ENCODE results near the gene MGMT. TPM values are rescaled to one million over a fixed set of nuclear protein-coding genes. Genes with fewer than 3 reads are reported as not detected.

The MGMT gene
- total RNA-seq, 1 experiment from 2014 or later = 21.2 TPM

GRCh38 chr10:129506101-129506797 is 39.2 kb downstream of the MGMT start:
- no peak for TF ChIP-seq CTCF (conservative IDR thresholded peaks at IDR 0.05)
- no peak for TF ChIP-seq EZH2 (IDR thresholded peaks at IDR 0.05; ENCODE audit: low read depth)
- Histone ChIP-seq H2AFZ (no peak overlapping the region), H3F3A (ENCODE audit: insufficient read depth, low read depth) (no peaks in the 10 kb centered on the region), H3K27ac (no peak overlapping the region), H3K4me3 (no peak overlapping the region), H3K9me3 (ENCODE audit: insufficient read depth, low read depth) (no peaks in the 10 kb centered on the region), H3K36me3 (ENCODE audit: low read depth) (no peaks in the 10 kb centered on the region), H4K20me1 (ENCODE audit: insufficient read depth) (no peaks in the 10 kb centered on the region), H3K4me1 (replicated peaks; ENCODE audit: insufficient read depth) (no peaks in the 10 kb centered on the region), H3K4me2 (no peak overlapping the region), H3K79me2 (ENCODE audit: low read depth) (no peaks in the 10 kb centered on the region), H3K27me3 (ENCODE audit: insufficient read depth, low read depth) (no peaks in the 10 kb centered on the region), H3K9me2 (ENCODE audit: insufficient read depth) (no peaks in the 10 kb centered on the region)
- ChIA-PET CTCF (no interaction called here), POLR2A (ENCODE audit: unreplicated experiment) (no interaction called here)
- no TSS peak for BruUV-seq (replicated peaks)
- no peak for DNase-seq
- intact Hi-C loops (cut with micrococcal nuclease; ENCODE audit: unreplicated experiment) = no loop called here

DNA sequence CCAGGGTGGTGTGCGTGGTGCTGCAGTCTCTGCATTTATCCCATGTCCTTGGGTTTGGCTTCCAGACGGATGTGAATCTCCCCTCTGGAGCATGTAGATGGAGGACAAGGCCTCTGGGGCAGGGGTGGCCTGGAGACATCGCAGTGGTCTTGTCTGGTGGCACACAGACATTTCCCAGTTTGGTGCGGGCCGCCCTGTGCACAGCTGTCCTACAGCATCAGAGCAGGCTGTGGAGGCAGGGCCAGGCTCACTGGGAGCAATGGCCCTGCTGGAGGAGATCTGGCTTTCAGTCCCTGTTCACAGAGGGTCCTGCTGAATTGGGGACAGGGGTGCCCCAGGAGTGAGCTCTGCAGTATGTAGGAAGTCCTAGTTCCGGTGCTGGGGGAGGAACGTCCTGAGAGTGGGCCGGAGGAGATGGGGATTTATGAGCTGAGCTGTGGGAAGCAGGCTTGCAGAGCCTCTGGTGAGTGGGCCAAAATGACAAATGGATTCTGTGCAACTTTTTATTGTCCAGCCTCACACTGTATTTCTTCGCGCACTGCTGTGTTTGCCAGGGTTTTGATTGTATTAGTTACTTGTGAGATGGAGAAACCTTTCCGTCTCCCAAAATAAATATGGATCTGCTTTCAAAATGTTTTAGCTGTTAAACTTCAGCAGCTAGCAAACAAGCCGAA is 40.3 kb downstream of the MGMT start:
- H4K20me1 ChIP-seq (ENCODE audit: insufficient read depth) = no peaks in the 10 kb centered on the region
- ChIA-PET CTCF (no interaction called here), POLR2A (ENCODE audit: unreplicated experiment) (no interaction called here)
- TF ChIP-seq CTCF (conservative IDR thresholded peaks at IDR 0.05) (no peak), EZH2 (IDR thresholded peaks at IDR 0.05; ENCODE audit: low read depth) (no peak)
- no peak for DNase-seq
- no peaks in the 10 kb centered on the region for H3K4me1 ChIP-seq (replicated peaks; ENCODE audit: insufficient read depth)
- H3K4me3 ChIP-seq = no peak overlapping the region
- intact Hi-C loops (cut with micrococcal nuclease; ENCODE audit: unreplicated experiment) = no loop called here
- no peaks in the 10 kb centered on the region for H3K79me2 ChIP-seq (ENCODE audit: low read depth)
- H2AFZ ChIP-seq = no peak overlapping the region
- H3K27me3 ChIP-seq (ENCODE audit: insufficient read depth, low read depth) = no peaks in the 10 kb centered on the region
- no peaks in the 10 kb centered on the region for H3K36me3 ChIP-seq (ENCODE audit: low read depth)
- BruUV-seq (replicated peaks) = no TSS peak
- H3K4me2 ChIP-seq = no peak overlapping the region
- no peaks in the 10 kb centered on the region for H3K9me3 ChIP-seq (ENCODE audit: insufficient read depth, low read depth)
- H3K9me2 ChIP-seq (ENCODE audit: insufficient read depth) = no peaks in the 10 kb centered on the region
- H3F3A ChIP-seq (ENCODE audit: insufficient read depth, low read depth) = no peaks in the 10 kb centered on the region
- no peak overlapping the region for H3K27ac ChIP-seq

GRCh38 chr10:129509155-129509554 is 42.1 kb downstream of the MGMT start:
- DNase-seq = no peak
- Histone ChIP-seq H3K79me2 (ENCODE audit: low read depth) (no peaks in the 10 kb centered on the region), H2AFZ (no peak overlapping the region), H3K36me3 (ENCODE audit: low read depth) (no peaks in the 10 kb centered on the region), H3K27me3 (ENCODE audit: insufficient read depth, low read depth) (no peaks in the 10 kb centered on the region), H3K9me3 (ENCODE audit: insufficient read depth, low read depth) (no peaks in the 10 kb centered on the region), H3K4me2 (no peak overlapping the region), H3F3A (ENCODE audit: insufficient read depth, low read depth) (no peaks in the 10 kb centered on the region), H3K4me3 (no peak overlapping the region), H3K27ac (no peak overlapping the region), H3K9me2 (ENCODE audit: insufficient read depth) (no peaks in the 10 kb centered on the region), H3K4me1 (replicated peaks; ENCODE audit: insufficient read depth) (no peaks in the 10 kb centered on the region), H4K20me1 (ENCODE audit: insufficient read depth) (no peaks in the 10 kb centered on the region)
- BruUV-seq (replicated peaks) = no TSS peak
- POLR2A ChIA-PET (ENCODE audit: unreplicated experiment) = no interaction called here
- CTCF ChIA-PET = no interaction called here
- no peak for TF ChIP-seq EZH2 (IDR thresholded peaks at IDR 0.05; ENCODE audit: low read depth)
- intact Hi-C loops (cut with micrococcal nuclease; ENCODE audit: unreplicated experiment) = no loop called here

All from PC-9 (cell line).